A549 (cell line): ENCODE results near the gene ZNRF2. TPM values are rescaled to one million over a fixed set of nuclear protein-coding genes. Genes with fewer than 3 reads are reported as not detected.

Experiments used
- ATAC-seq, 2 experiments: fragments of 200-7000 bp in 1 of 2; fragments of >200 bp in 1 of 2; cut with Nextera tagmentation in 1 of 2; cut with Tn5 transposase in 1 of 2; 3 replicates each; pipeline versions ENCODE4 v1.8.0 to v1.9.1; 2018 to 2020; ENCODE audit warnings: mild to moderate bottlenecking in 1 of 2, moderate library complexity in 1 of 2
- CTCF ChIA-PET: fragments of 300-600 bp; sonication (Branson Sonifier 250); formaldehyde crosslinking; extraction: SDS; loops from one replicate; lab custom pipeline; 2021; ENCODE audit warnings: antibody characterized with exemption, inconsistent platforms; lab: Yijun Ruan, JAX
- POLR2A ChIA-PET: fragments of 350-600 bp; formaldehyde crosslinking; extraction: SDS; loops from one replicate; lab custom pipeline; 2021; ENCODE audit warnings: antibody characterized with exemption, inconsistent platforms; lab: Yijun Ruan, JAX
- DNase-seq, 2 experiments: peaks; one replicate each; pipeline versions ENCODE4 v3.0.0 to v3.0.0-alpha.2; 2011 to 2016; ENCODE audit warnings: low read depth in 1 of 2, low spot score in 1 of 2
- FAIRE-seq: peaks from 2 replicates; lab custom pipeline; 2011; peaks lifted over from hg19 to GRCh38; lab: Jason Lieb, UNC
- H3K27ac ChIP-seq, 2 experiments: fragments of >200 bp; sonication (Bioruptor Twin); formaldehyde crosslinking; 3 replicates each; pipeline ENCODE4 v1.5.1; 2016 to 2017
- H3K4me1 ChIP-seq: fragments of >200 bp; sonication (Bioruptor Twin); formaldehyde crosslinking; 3 replicates; pipeline ENCODE4 v1.6.1; 2016
- H3K4me2 ChIP-seq: fragments of >200 bp; sonication (Bioruptor Twin); formaldehyde crosslinking; 3 replicates; pipeline ENCODE4 v1.6.1; 2016
- H3K4me3 ChIP-seq: fragments of >200 bp; sonication (Bioruptor Twin); formaldehyde crosslinking; 3 replicates; pipeline ENCODE4 v1.5.1; 2016
- H3K9me3 ChIP-seq: fragments of >200 bp; sonication (Bioruptor Twin); formaldehyde crosslinking; 3 replicates; pipeline ENCODE4 v1.6.1; 2016
- CEBPB ChIP-seq, 2 experiments: fragments of >200 bp in 1 of 2; sonication (Bioruptor Twin) in 1 of 2; formaldehyde crosslinking in 1 of 2; IDR thresholded peaks; 2 replicates each; pipeline ENCODE4 v1.6.1; 2012 to 2016
- CTCF ChIP-seq: fragments of >200 bp; sonication (Bioruptor Twin); formaldehyde crosslinking; IDR thresholded peaks from 3 replicates; pipeline ENCODE4 v1.5.1; 2016
- EHF ChIP-seq: fragments of 250-450 bp; sonication (Bioruptor Pico); IDR thresholded peaks from 2 replicates; pipeline ENCODE4 v1.5.0; 2020; ENCODE audit warnings: mild to moderate bottlenecking
- ESRRA ChIP-seq: fragments of 150-350 bp; IDR thresholded peaks from 2 replicates; pipeline ENCODE4 v1.6.1; 2014; ENCODE audit warnings: mild to moderate bottlenecking, low read length, borderline replicate concordance
- FOSB ChIP-seq: fragments of 250-450 bp; sonication (Bioruptor Pico); IDR thresholded peaks from 2 replicates; pipeline ENCODE4 v1.5.0; 2020; ENCODE audit warnings: mild to moderate bottlenecking, moderate library complexity
- HES2 ChIP-seq: fragments of >200 bp; sonication (Bioruptor Twin); formaldehyde crosslinking; IDR thresholded peaks from 2 replicates; pipeline ENCODE4 v1.6.1; 2016
- HMGXB4 ChIP-seq: fragments of 250-450 bp; sonication (Bioruptor Pico); IDR thresholded peaks from 2 replicates; pipeline ENCODE4 v1.5.0; 2021; ENCODE audit warnings: mild to moderate bottlenecking, moderate library complexity, borderline replicate concordance
- HOXA7 ChIP-seq: fragments of 250-450 bp; sonication (Bioruptor Pico); IDR thresholded peaks from 2 replicates; pipeline ENCODE4 v1.5.0; 2020; ENCODE audit warnings: mild to moderate bottlenecking, moderate library complexity
- HOXB5 ChIP-seq: fragments of 250-450 bp; sonication (Bioruptor Pico); IDR thresholded peaks from 2 replicates; pipeline ENCODE4 v1.5.0; 2020; ENCODE audit warnings: mild to moderate bottlenecking, moderate library complexity
- KDM5A ChIP-seq: fragments of 200-600 bp; sonication (generic); IDR thresholded peaks from 2 replicates; pipeline ENCODE4 v1.6.1; 2016; ENCODE audit warnings: antibody characterized with exemption, mild to moderate bottlenecking
- MAFK ChIP-seq: fragments of 450-650 bp; IDR thresholded peaks from 2 replicates; pipeline ENCODE4 v1.6.1; 2014; ENCODE audit not compliant: partially characterized antibody
- NR3C1 ChIP-seq: fragments of >200 bp; sonication (Bioruptor Twin); formaldehyde crosslinking; IDR thresholded peaks from 3 replicates; pipeline ENCODE4 v1.6.1; 2017
- REST ChIP-seq: fragments of 200-600 bp; sonication (generic); IDR thresholded peaks from 2 replicates; pipeline ENCODE4 v1.6.1; 2016; ENCODE audit warnings: antibody characterized with exemption, mild to moderate bottlenecking, moderate library complexity
- RNF2 ChIP-seq: fragments of 200-600 bp; sonication (generic); IDR thresholded peaks from 2 replicates; pipeline ENCODE4 v1.6.1; 2016; ENCODE audit warnings: low read depth, mild to moderate bottlenecking, antibody characterized with exemption, moderate library complexity, borderline replicate concordance
- SMC3 ChIP-seq: fragments of >200 bp; sonication (Bioruptor Twin); formaldehyde crosslinking; IDR thresholded peaks from 3 replicates; pipeline ENCODE4 v1.6.1; 2018; ENCODE audit warnings: inconsistent platforms
- SREBF2 ChIP-seq: fragments of 450-650 bp; IDR thresholded peaks from 2 replicates; pipeline ENCODE4 v1.6.1; 2014; ENCODE audit warnings: mild to moderate bottlenecking, moderate library complexity
- TP53 ChIP-seq: fragments of 250-450 bp; sonication (Bioruptor Pico); IDR thresholded peaks from 2 replicates; pipeline ENCODE4 v1.5.0; 2021; ENCODE audit warnings: mild to moderate bottlenecking, moderate library complexity
- USF2 ChIP-seq: fragments of 450-650 bp; IDR thresholded peaks from 2 replicates; pipeline ENCODE4 v1.6.1; 2014; ENCODE audit warnings: antibody characterized with exemption
- ZC3H11A ChIP-seq: fragments of 450-650 bp; IDR thresholded peaks from 2 replicates; pipeline ENCODE4 v1.6.1; 2014; ENCODE audit warnings: antibody characterized with exemption, mild to moderate bottlenecking
- ZSCAN20 ChIP-seq: fragments of 250-450 bp; sonication (Bioruptor Pico); IDR thresholded peaks from 2 replicates; pipeline ENCODE4 v1.8.0; 2022; ENCODE audit warnings: mild to moderate bottlenecking, moderate library complexity
- WGBS: methylation state at CpG from one replicate; pipeline ENCODE4 v1.1.6; 2017; ENCODE audit errors: missing lambda C conversion rate; 5-methylcytosine and 5-hydroxymethylcytosine counted together
- polyA plus RNA-seq, 4 experiments: library from polyadenylated mRNA; depleted of rRNA in 3 of 4; stranded (reverse); fragments of >200 nt; fragmentation: RNase III in 1 of 4; extraction: RNeasy Plus Mini Kit Qiagen cat#74134 plus additional on column Dnase treatment in 1 of 4; gene quantifications; 2 replicates in 3 of 4; 3 replicates in 1 of 4; pipeline ENCODE4 v1.2.3, GENCODE V29; 2011 to 2017

The ZNRF2 gene
- polyA plus RNA-seq, 2 of the 4 experiments (the other 2 are of a cell fraction) = 5.9 to 11.4 TPM

GRCh38 chr7:30237271-30237695 is 47.1 kb upstream of the ZNRF2 start:
- Histone ChIP-seq H3K27ac (no peak overlapping the region), H3K9me3 (no peaks in the 10 kb centered on the region), H3K4me3 (no peak overlapping the region), H3K4me1 (peaks cover 5% of the 10 kb centered on the region; the same call in 2 of the 3 replicates), H3K4me2 (no peak overlapping the region)
- FAIRE-seq (no peak), ATAC-seq (no peak), DNase-seq (no peak)
- ChIA-PET POLR2A (no interaction called here), CTCF (interaction anchor here (0.9 to 1.1 kb wide), 3 partner anchors 8 to 50 kb away, joined by 3 to 5 read pairs (median 4); no protein-coding TSS in a partner anchor)
- WGBS = 0% methylated on average over 1 of the region's 1 CpG
- TF ChIP-seq NR3C1 (no peak), EHF (CRISPR knock-in tag) (no peak), ESRRA (no peak), FOSB (CRISPR knock-in tag) (no peak), HMGXB4 (no peak), MAFK (peak; percentile 31), KDM5A (no peak)

GRCh38 chr7:30238721-30239441 is 45.5 kb upstream of the ZNRF2 start:
- H3K4me1 ChIP-seq = peaks cover 5% of the 10 kb centered on the region; the same call in 2 of the 3 replicates
- ChIA-PET POLR2A (no interaction called here), CTCF (interaction anchor here (1.1 kb wide), 1 partner anchor 49 kb away, joined by 3 read pairs; no protein-coding TSS in a partner anchor)
- no peaks in the 10 kb centered on the region for H3K9me3 ChIP-seq
- TF ChIP-seq CTCF = no peak
- peak; percentile 77 for TF ChIP-seq MAFK
- no peak overlapping the region for H3K4me2 ChIP-seq
- H3K27ac ChIP-seq = no peak overlapping the region
- no peak overlapping the region for H3K4me3 ChIP-seq
- ATAC-seq (peak; percentile 68 to 71; a peak in 5 of 6 replicates), FAIRE-seq (peak; percentile 7), DNase-seq (peak in 1 of 2 experiments; percentile 55)

- no peak for TF ChIP-seq RNF2
- no peak for TF ChIP-seq SREBF2
- TF ChIP-seq TP53 = no peak
- no peak for TF ChIP-seq KDM5A
- no peak overlapping the region for H3K4me3 ChIP-seq
- no peaks in the 10 kb centered on the region for H3K9me3 ChIP-seq
- WGBS = 60% methylated on average over 6 of the region's 6 CpGs
- ChIA-PET CTCF (interaction anchor here (1.6 kb wide), 1 partner anchor 37 kb away, joined by 4 read pairs; no protein-coding TSS in a partner anchor), POLR2A (no interaction called here)
- DNase-seq (no peak), FAIRE-seq (no peak), ATAC-seq (no peak)
- H3K27ac ChIP-seq = no peak overlapping the region
- H3K4me2 ChIP-seq = no peak overlapping the region
- peaks cover 5% of the 10 kb centered on the region; the same call in 2 of the 3 replicates for H3K4me1 ChIP-seq
Observed at GRCh38 chr7:30240106-30240800, 44.1 kb upstream of the ZNRF2 start.

GRCh38 chr7:30241767-30242166 is 42.6 kb upstream of the ZNRF2 start:
- ATAC-seq (no peak), DNase-seq (no peak), FAIRE-seq (no peak)
- H3K4me3 ChIP-seq = no peak overlapping the region
- no peak overlapping the region for H3K27ac ChIP-seq
- POLR2A ChIA-PET = no interaction called here
- H3K4me2 ChIP-seq = no peak overlapping the region
- peaks cover 5% of the 10 kb centered on the region; the same call in 2 of the 3 replicates for H3K4me1 ChIP-seq
- no peaks in the 10 kb centered on the region for H3K9me3 ChIP-seq
- 47% methylated on average over 2 of the region's 2 CpGs for WGBS
- CTCF ChIA-PET = interaction anchor here (1.6 kb wide), 1 partner anchor 35 kb away, joined by 4 read pairs; no protein-coding TSS in a partner anchor
- no peak for TF ChIP-seq USF2
- no peak for TF ChIP-seq SMC3
- no peak for TF ChIP-seq ZSCAN20
- TF ChIP-seq REST = no peak
- TF ChIP-seq CEBPB (IDR thresholded peaks at IDR 0.05) = no peak
- no peak for TF ChIP-seq KDM5A
- no peak for TF ChIP-seq HES2
- no peak for TF ChIP-seq ZC3H11A
- no peak for TF ChIP-seq HOXB5 (CRISPR knock-in tag)
- TF ChIP-seq HOXA7 (CRISPR knock-in tag) = no peak
